T-helper 1 cell treated with Interleukin-12 subunit alpha and Interleukin-12 subunit beta and Interleukin-4 antibody, amounts not matched to agents 30 μg/mL and 1 μg/mL, for 36 hours (primary cell): Measurements from ENCODE around the gene TSKU.
A peak's percentile ranks its signal among the peaks of the same experiment; 100 is the strongest.

Source experiments
- H3K27ac Mint-ChIP-seq: one replicate; pipeline ENCODE4 v1.8.0; 2021; ENCODE audit warnings: mild to moderate bottlenecking, mixed read lengths
- H3K27me3 Mint-ChIP-seq: one replicate; pipeline ENCODE4 v1.8.0; 2021; ENCODE audit warnings: low read depth, mixed read lengths
- H3K36me3 Mint-ChIP-seq: one replicate; pipeline ENCODE4 v1.8.0; 2021; ENCODE audit warnings: low read depth, mixed read lengths
- H3K4me1 Mint-ChIP-seq: one replicate; pipeline ENCODE4 v1.8.0; 2021; ENCODE audit warnings: low read depth, mixed read lengths
- H3K4me3 Mint-ChIP-seq: one replicate; pipeline ENCODE4 v1.8.0; 2021; ENCODE audit warnings: mild to moderate bottlenecking, moderate library complexity, mixed read lengths
- H3K9me3 Mint-ChIP-seq: one replicate; pipeline ENCODE4 v1.8.0; 2021; ENCODE audit warnings: mixed read lengths

Gene TSKU

GRCh38 chr11:76772100-76772782 is 10.9 kb upstream of the TSKU start:
- Mint-ChIP-seq H3K27ac (no peak overlapping the region), H3K36me3 (peaks cover 8% of the 10 kb centered on the region), H3K4me1 (peaks cover 24% of the 10 kb centered on the region), H3K9me3 (peaks cover 19% of the 10 kb centered on the region), H3K27me3 (peaks cover 9% of the 10 kb centered on the region), H3K4me3 (no peak overlapping the region)

- Mint-ChIP-seq H3K4me3 (no peak overlapping the region), H3K9me3 (peaks cover 22% of the 10 kb centered on the region), H3K36me3 (peaks cover 11% of the 10 kb centered on the region), H3K4me1 (peaks cover 20% of the 10 kb centered on the region), H3K27me3 (peaks cover 13% of the 10 kb centered on the region), H3K27ac (no peak overlapping the region)
Observed at GRCh38 chr11:76772783-76773106, 10.4 kb upstream of the TSKU start.

GRCh38 chr11:76773921-76774361 is 9.2 kb upstream of the TSKU start:
- H3K9me3 Mint-ChIP-seq, result peaks cover 31% of the 10 kb centered on the region
- H3K4me1 Mint-ChIP-seq, result peaks cover 12% of the 10 kb centered on the region
- H3K27me3 Mint-ChIP-seq, result peaks cover 24% of the 10 kb centered on the region
- H3K4me3 Mint-ChIP-seq, result no peak overlapping the region
- peaks cover 11% of the 10 kb centered on the region for H3K36me3 Mint-ChIP-seq
- no peak overlapping the region for H3K27ac Mint-ChIP-seq

- H3K36me3 Mint-ChIP-seq, result peaks cover 11% of the 10 kb centered on the region
- H3K4me1 Mint-ChIP-seq, result peaks cover 7% of the 10 kb centered on the region
- peaks cover 40% of the 10 kb centered on the region for H3K27me3 Mint-ChIP-seq
- no peak overlapping the region for H3K4me3 Mint-ChIP-seq
- no peak overlapping the region for H3K27ac Mint-ChIP-seq
- H3K9me3 Mint-ChIP-seq, result peaks cover 31% of the 10 kb centered on the region
Observed at GRCh38 chr11:76776472-76776871, 6.7 kb upstream of the TSKU start.

GRCh38 chr11:76777305-76777704 is 5.9 kb upstream of the TSKU start:
- peaks cover 43% of the 10 kb centered on the region for H3K27me3 Mint-ChIP-seq
- peaks cover under 1% of the 10 kb centered on the region for H3K4me1 Mint-ChIP-seq
- H3K36me3 Mint-ChIP-seq, result peaks cover 11% of the 10 kb centered on the region
- H3K9me3 Mint-ChIP-seq, result peaks cover 31% of the 10 kb centered on the region
- no peak overlapping the region for H3K27ac Mint-ChIP-seq
- H3K4me3 Mint-ChIP-seq, result no peak overlapping the region

GRCh38 chr11:76777876-76778275 is 5.3 kb upstream of the TSKU start:
- Mint-ChIP-seq H3K27ac (no peak overlapping the region), H3K27me3 (peaks cover 49% of the 10 kb centered on the region), H3K9me3 (peaks cover 31% of the 10 kb centered on the region), H3K4me3 (no peak overlapping the region), H3K4me1 (peaks cover 6% of the 10 kb centered on the region), H3K36me3 (peaks cover 11% of the 10 kb centered on the region)

- peaks cover 31% of the 10 kb centered on the region for H3K9me3 Mint-ChIP-seq
- H3K27ac Mint-ChIP-seq, result no peak overlapping the region
- H3K27me3 Mint-ChIP-seq, result peaks cover 50% of the 10 kb centered on the region
- peaks cover 7% of the 10 kb centered on the region for H3K4me1 Mint-ChIP-seq
- no peak overlapping the region for H3K4me3 Mint-ChIP-seq
- H3K36me3 Mint-ChIP-seq, result peaks cover 11% of the 10 kb centered on the region
Observed at GRCh38 chr11:76778874-76779273, 4.3 kb upstream of the TSKU start.

GRCh38 chr11:76781046-76781801 is 1.9 kb upstream of the TSKU start:
- H3K36me3 Mint-ChIP-seq, result peaks cover 11% of the 10 kb centered on the region

GRCh38 chr11:76781807-76782530 is 1.2 kb upstream of the TSKU start:
- Mint-ChIP-seq H3K4me1 (peaks cover 10% of the 10 kb centered on the region), H3K4me3 (peak overlapping the region; percentile 79), H3K9me3 (peaks cover 15% of the 10 kb centered on the region), H3K36me3 (peaks cover 6% of the 10 kb centered on the region), H3K27me3 (peaks cover 66% of the 10 kb centered on the region), H3K27ac (no peak overlapping the region)

More at GRCh38 chr11:76781046-76781801, 1.9 kb upstream of the TSKU start:
- no peak overlapping the region for H3K27ac Mint-ChIP-seq
- H3K9me3 Mint-ChIP-seq, result peaks cover 22% of the 10 kb centered on the region
- no peak overlapping the region for H3K4me3 Mint-ChIP-seq
- peaks cover 10% of the 10 kb centered on the region for H3K4me1 Mint-ChIP-seq
- peaks cover 68% of the 10 kb centered on the region for H3K27me3 Mint-ChIP-seq

- H3K4me3 Mint-ChIP-seq, result peak overlapping the region; percentile 79
- peak overlapping the region; percentile 23 for H3K27ac Mint-ChIP-seq
- H3K9me3 Mint-ChIP-seq, result peaks cover 8% of the 10 kb centered on the region
- H3K36me3 Mint-ChIP-seq, result no peaks in the 10 kb centered on the region
- peaks cover 66% of the 10 kb centered on the region for H3K27me3 Mint-ChIP-seq
- peaks cover 10% of the 10 kb centered on the region for H3K4me1 Mint-ChIP-seq
Observed at GRCh38 chr11:76782531-76783293, 444 bp upstream of the TSKU start.

GRCh38 chr11:76783896-76784813 is 999 bp downstream of the TSKU start:
- Mint-ChIP-seq H3K36me3 (no peaks in the 10 kb centered on the region), H3K4me1 (peaks cover 10% of the 10 kb centered on the region), H3K4me3 (peak overlapping the region; percentile 42), H3K27ac (no peak overlapping the region), H3K9me3 (no peaks in the 10 kb centered on the region), H3K27me3 (peaks cover 54% of the 10 kb centered on the region)

- Mint-ChIP-seq H3K4me1 (peaks cover 10% of the 10 kb centered on the region), H3K27me3 (peaks cover 50% of the 10 kb centered on the region), H3K4me3 (no peak overlapping the region), H3K27ac (no peak overlapping the region), H3K36me3 (no peaks in the 10 kb centered on the region), H3K9me3 (no peaks in the 10 kb centered on the region)
Observed at GRCh38 chr11:76785513-76785912, 2.4 kb downstream of the TSKU start.

- Mint-ChIP-seq H3K4me3 (no peak overlapping the region), H3K27ac (no peak overlapping the region), H3K36me3 (no peaks in the 10 kb centered on the region), H3K4me1 (peaks cover 10% of the 10 kb centered on the region), H3K9me3 (no peaks in the 10 kb centered on the region), H3K27me3 (peaks cover 50% of the 10 kb centered on the region)
Observed at GRCh38 chr11:76786016-76786415, 2.9 kb downstream of the TSKU start.
